ENCODE results near the gene FNIP2.
"Not testable (repeated sequence)": the region's sequence is repeated elsewhere in the genome, so short reads cannot be mapped to it uniquely, and the experiment has no call there.

Gene FNIP2

GRCh38 chr4:158750379-158750778 lies 18.4 kb upstream of the FNIP2 start:
- DNase-seq = no peak
- Histone ChIP-seq H3K27me3 (no peaks in the 10 kb centered on the region), H3K4me1 (no peaks in the 10 kb centered on the region), H3K9me3 (no peaks in the 10 kb centered on the region), H3K36me3 (no peaks in the 10 kb centered on the region), H3K4me3 (ENCODE audit: low read depth, low read length) (no peak overlapping the region)
- TF ChIP-seq CTCF (IDR thresholded peaks at IDR 0.05; ENCODE audit: low read depth, low read length) = no peak

- no peaks in the 10 kb centered on the region for H3K4me1 ChIP-seq
- no peak for TF ChIP-seq CTCF (IDR thresholded peaks at IDR 0.05; ENCODE audit: low read depth, low read length)
- no peak for DNase-seq
- no peaks in the 10 kb centered on the region for H3K36me3 ChIP-seq
- no peaks in the 10 kb centered on the region for H3K9me3 ChIP-seq
- H3K4me3 ChIP-seq (ENCODE audit: low read depth, low read length) = no peak overlapping the region
- no peaks in the 10 kb centered on the region for H3K27me3 ChIP-seq
Measured at GRCh38 chr4:158754385-158755180, 14.2 kb upstream of the FNIP2 start.

GRCh38 chr4:158755819-158756218 lies 13.0 kb upstream of the FNIP2 start:
- not testable (repeated sequence) for H3K36me3 ChIP-seq; H3K4me1 ChIP-seq; H3K9me3 ChIP-seq; H3K27me3 ChIP-seq; H3K4me3 ChIP-seq (ENCODE audit: low read depth, low read length); DNase-seq

- Histone ChIP-seq H3K4me1 (no peaks in the 10 kb centered on the region), H3K9me3 (no peaks in the 10 kb centered on the region), H3K4me3 (ENCODE audit: low read depth, low read length) (no peak overlapping the region), H3K36me3 (no peaks in the 10 kb centered on the region), H3K27me3 (no peaks in the 10 kb centered on the region)
- TF ChIP-seq CTCF (IDR thresholded peaks at IDR 0.05; ENCODE audit: low read depth, low read length) = no peak
- DNase-seq = no peak
Measured at GRCh38 chr4:158756588-158756987, 12.2 kb upstream of the FNIP2 start.

- no peak for DNase-seq
- no peaks in the 10 kb centered on the region for H3K9me3 ChIP-seq
Measured at GRCh38 chr4:158758142-158758541, 10.7 kb upstream of the FNIP2 start.

GRCh38 chr4:158758703-158759102 lies 10.1 kb upstream of the FNIP2 start:
- Histone ChIP-seq H3K27me3 (no peaks in the 10 kb centered on the region), H3K4me1 (no peaks in the 10 kb centered on the region), H3K4me3 (ENCODE audit: low read depth, low read length) (no peak overlapping the region), H3K36me3 (no peaks in the 10 kb centered on the region), H3K9me3 (no peaks in the 10 kb centered on the region)
- DNase-seq = no peak
- no peak for TF ChIP-seq CTCF (IDR thresholded peaks at IDR 0.05; ENCODE audit: low read depth, low read length)

More at GRCh38 chr4:158758142-158758541, 10.7 kb upstream of the FNIP2 start:
- H3K36me3 ChIP-seq = no peaks in the 10 kb centered on the region
- no peaks in the 10 kb centered on the region for H3K4me1 ChIP-seq
- no peak for TF ChIP-seq CTCF (IDR thresholded peaks at IDR 0.05; ENCODE audit: low read depth, low read length)
- no peak overlapping the region for H3K4me3 ChIP-seq (ENCODE audit: low read depth, low read length)
- H3K27me3 ChIP-seq = no peaks in the 10 kb centered on the region

GRCh38 chr4:158759539-158759938 lies 9.3 kb upstream of the FNIP2 start:
- not testable (repeated sequence) for DNase-seq; H3K9me3 ChIP-seq; H3K4me1 ChIP-seq; H3K4me3 ChIP-seq (ENCODE audit: low read depth, low read length); H3K36me3 ChIP-seq; H3K27me3 ChIP-seq

Data from BE2C (cell line).